CD4-positive, alpha-beta T cell treated with Interferon alpha-2 for 1 hour (primary cell): ENCODE results near the gene TEX19.

ENCODE experiments used
- DNase-seq, 2 donors: peaks; one replicate each; pipeline ENCODE4 v3.0.0-alpha.2; 2020 to 2022

TEX19 gene

GRCh38 chr17:82358465-82359350, at the start of gene TEX19:
TEX19 (plus strand) TSS chr17:82359247; CDS start chr17:82362151, 2,904 bp downstream.
- DNase-seq: no peak

GRCh38 chr17:82309656-82310570, 49.1 kb upstream of the TEX19 start:
- no peak for DNase-seq

GRCh38 chr17:82310877-82311276, 48.2 kb upstream of the TEX19 start:
- no peak for DNase-seq

GRCh38 chr17:82311971-82312370, 47.1 kb upstream of the TEX19 start:
- DNase-seq: no peak

- no peak for DNase-seq
Observed at GRCh38 chr17:82313195-82314011, 45.6 kb upstream of the TEX19 start.

GRCh38 chr17:82314012-82314726, 44.9 kb upstream of the TEX19 start:
- no peak for DNase-seq

GRCh38 chr17:82314727-82315605, 44.1 kb upstream of the TEX19 start:
- no peak for DNase-seq

- DNase-seq: peak; percentile 32 to 57
Observed at GRCh38 chr17:82315703-82316358, 43.2 kb upstream of the TEX19 start.

GRCh38 chr17:82316651-82317393, 42.2 kb upstream of the TEX19 start:
- peak in 1 of 2 donors; percentile 25 for DNase-seq

GRCh38 chr17:82317394-82318168, 41.5 kb upstream of the TEX19 start, which contains the start of gene CD7:
CD7 (minus strand) TSS chr17:82317608; CDS start chr17:82317495, 113 bp downstream.
- DNase-seq: peak; percentile 71 to 76

- DNase-seq: no peak
Observed at GRCh38 chr17:82318169-82318498, 40.9 kb upstream of the TEX19 start.

- no peak for DNase-seq
Observed at GRCh38 chr17:82318772-82319606, 40.1 kb upstream of the TEX19 start.

- DNase-seq: no peak
Observed at GRCh38 chr17:82319619-82320062, 39.4 kb upstream of the TEX19 start.

- DNase-seq: no peak
Observed at GRCh38 chr17:82320140-82320840, 38.8 kb upstream of the TEX19 start.

- peak; percentile 79 to 88 for DNase-seq
Observed at GRCh38 chr17:82320956-82321927, 37.8 kb upstream of the TEX19 start.

- DNase-seq: no peak
Observed at GRCh38 chr17:82321947-82322466, 37.0 kb upstream of the TEX19 start.
